H1 (cell line): Measurements from ENCODE around the gene CCDC83. TPM values are rescaled to one million over a fixed set of nuclear protein-coding genes. Genes with fewer than 3 reads are reported as not detected.

Experiments used
- CTCF ChIA-PET: fragments of 300-600 bp; sonication (Branson Sonifier 250); formaldehyde crosslinking; loops from one replicate; lab custom pipeline; 2021; ENCODE audit not compliant: partially characterized antibody; lab: Charles Lee
- POLR2A ChIA-PET: fragments of 300-600 bp; sonication (Branson Sonifier 250); formaldehyde crosslinking; loops from one replicate; lab custom pipeline; 2021; ENCODE audit warnings: inconsistent platforms; ENCODE audit not compliant: partially characterized antibody; lab: Charles Lee
- DNase-seq, 2 experiments: peaks; one replicate each; pipeline versions ENCODE4 v3.0.0 to v3.0.0-alpha.2; 2010 to 2022; ENCODE audit warnings: low spot score in 2 of 2, low read depth in 1 of 2, mixed read lengths in 1 of 2
- FAIRE-seq: peaks from 2 replicates; lab custom pipeline; 2011; peaks lifted over from hg19 to GRCh38; lab: Jason Lieb, UNC
- H2AFZ ChIP-seq: 2 replicates; pipeline ENCODE4 v1.8.1; 2012; ENCODE audit warnings: low read length, inconsistent platforms
- H2AK5ac ChIP-seq: 2 replicates; pipeline ENCODE4 v1.6.1; 2013; ENCODE audit warnings: low read depth, low read length
- H2BK120ac ChIP-seq: replicated peaks from 2 replicates; pipeline ENCODE3; 2013; ENCODE audit warnings: low read depth, low read length, inconsistent platforms
- H2BK12ac ChIP-seq: 2 replicates; pipeline ENCODE4 v1.6.1; 2013; ENCODE audit warnings: low read depth, low read length
- H2BK15ac ChIP-seq: 2 replicates; pipeline ENCODE4 v1.6.1; 2013; ENCODE audit warnings: low read length
- H2BK20ac ChIP-seq: 2 replicates; pipeline ENCODE4 v1.6.1; 2013; ENCODE audit warnings: low read length
- H2BK5ac ChIP-seq: 2 replicates; pipeline ENCODE4 v1.6.1; 2013; ENCODE audit warnings: low read depth, low read length
- H3K14ac ChIP-seq: 2 replicates; pipeline ENCODE4 v1.6.1; 2013; ENCODE audit warnings: inconsistent platforms; ENCODE audit not compliant: insufficient read length
- H3K18ac ChIP-seq: 2 replicates; pipeline ENCODE4 v1.6.1; 2013; ENCODE audit warnings: low read length; ENCODE audit errors: extremely low read depth
- H3K23ac ChIP-seq: 2 replicates; pipeline ENCODE4 v1.6.1; 2013; ENCODE audit warnings: inconsistent platforms; ENCODE audit not compliant: insufficient read length
- H3K23me2 ChIP-seq: 2 replicates; pipeline ENCODE4 v1.6.1; 2013; ENCODE audit warnings: low read depth, low read length
- H3K27ac ChIP-seq: 2 replicates; pipeline ENCODE4 v1.6.1; 2011; ENCODE audit warnings: low read depth, low read length, inconsistent platforms
- H3K27me3 ChIP-seq, 4 experiments: replicated peaks in 1 of 4; 1 replicate in 1 of 4; 2 replicates in 3 of 4; pipeline versions ENCODE4 v1.6.1 to v1.8.1; 2011 to 2013; ENCODE audit warnings: low read length in 3 of 4, mild to moderate bottlenecking in 3 of 4, inconsistent platforms in 2 of 4, mixed read lengths in 2 of 4, moderate library complexity in 1 of 4; ENCODE audit not compliant: control insufficient read depth in 3 of 4, insufficient read depth in 3 of 4; ENCODE audit errors: extremely low read depth in 1 of 4
- H3K36me3 ChIP-seq, 4 experiments: 2 replicates each; pipeline versions ENCODE4 v1.6.1 to v1.8.1; 2011 to 2013; ENCODE audit warnings: mild to moderate bottlenecking in 4 of 4, low read length in 3 of 4, moderate library complexity in 2 of 4, control low read depth in 1 of 4, inconsistent platforms in 1 of 4; ENCODE audit not compliant: insufficient read depth in 4 of 4, control insufficient read depth in 2 of 4
- H3K4ac ChIP-seq: replicated peaks from 2 replicates; pipeline ENCODE3; 2013; ENCODE audit warnings: low read length, low read depth, mixed read lengths, inconsistent platforms; ENCODE audit not compliant: insufficient read length
- H3K4me1 ChIP-seq, 4 experiments: replicated peaks in 1 of 4; 1 replicate in 1 of 4; 2 replicates in 3 of 4; pipeline versions ENCODE4 v1.6.1 to v1.8.1; 2011 to 2013; ENCODE audit warnings: low read length in 3 of 4, inconsistent platforms in 2 of 4, mixed read lengths in 1 of 4; ENCODE audit not compliant: insufficient read depth in 4 of 4, control insufficient read depth in 3 of 4
- H3K4me2 ChIP-seq, 2 experiments: 2 replicates each; pipeline versions ENCODE4 v1.6.1 to v1.8.1; 2011 to 2013; ENCODE audit warnings: low read depth in 2 of 2, low read length in 2 of 2, control low read depth in 1 of 2, inconsistent platforms in 1 of 2, mild to moderate bottlenecking in 1 of 2; ENCODE audit not compliant: insufficient read depth in 1 of 2
- H3K4me3 ChIP-seq, 4 experiments: fragments of 200-600, 300-600 bp in 1 of 4; sonication (generic), shearing (Covaris generic), sonication (Bioruptor Twin) in 1 of 4; 2 replicates each; pipeline versions ENCODE4 v1.5.1 to v1.8.1; 2011 to 2016; ENCODE audit warnings: low read length in 4 of 4, low read depth in 3 of 4, control low read depth in 2 of 4, inconsistent platforms in 2 of 4, mild to moderate bottlenecking in 2 of 4, mixed read lengths in 1 of 4, moderate library complexity in 1 of 4; ENCODE audit not compliant: insufficient read depth in 2 of 4; ENCODE audit errors: extremely low read depth in 1 of 4
- H3K56ac ChIP-seq: replicated peaks from 2 replicates; pipeline ENCODE3; 2013; ENCODE audit warnings: low read depth, mild to moderate bottlenecking, mixed read lengths, low read length, inconsistent platforms; ENCODE audit not compliant: insufficient read length
- H3K79me1 ChIP-seq: 2 replicates; pipeline ENCODE4 v1.6.1; 2013; ENCODE audit warnings: low read depth, low read length, control low read depth
- H3K79me2 ChIP-seq, 2 experiments: 2 replicates each; pipeline versions ENCODE4 v1.6.1 to v1.8.1; 2012 to 2013; ENCODE audit warnings: low read length in 2 of 2, mild to moderate bottlenecking in 2 of 2, inconsistent platforms in 1 of 2; ENCODE audit not compliant: insufficient read depth in 2 of 2, control insufficient read depth in 1 of 2
- H3K9ac ChIP-seq, 4 experiments: replicated peaks in 1 of 4; 1 replicate in 1 of 4; 2 replicates in 3 of 4; pipeline versions ENCODE4 v1.6.1 to v1.8.1; 2011 to 2013; ENCODE audit warnings: low read depth in 3 of 4, low read length in 3 of 4, control low read depth in 2 of 4, mild to moderate bottlenecking in 2 of 4, moderate library complexity in 2 of 4, inconsistent platforms in 1 of 4; ENCODE audit errors: extremely low read depth in 1 of 4
- H3K9me3 ChIP-seq, 2 experiments: 2 replicates each; pipeline versions ENCODE4 v1.6.1 to v1.8.1; 2012 to 2013; ENCODE audit warnings: mild to moderate bottlenecking in 2 of 2, moderate library complexity in 2 of 2, control low read depth in 1 of 2, inconsistent platforms in 1 of 2, low read depth in 1 of 2, low read length in 1 of 2, mixed read lengths in 1 of 2; ENCODE audit not compliant: insufficient read depth in 2 of 2
- H4K20me1 ChIP-seq, 2 experiments: replicated peaks in 1 of 2; 2 replicates each; pipeline versions ENCODE3 to v1.8.1; 2011 to 2013; ENCODE audit warnings: inconsistent platforms in 2 of 2, low read length in 2 of 2, mild to moderate bottlenecking in 1 of 2; ENCODE audit not compliant: insufficient read depth in 2 of 2, control insufficient read depth in 1 of 2
- H4K5ac ChIP-seq: 2 replicates; pipeline ENCODE4 v1.6.1; 2013; ENCODE audit warnings: low read length, low read depth, mixed read lengths, inconsistent platforms; ENCODE audit not compliant: insufficient read length
- H4K8ac ChIP-seq: 2 replicates; pipeline ENCODE4 v1.8.0; 2013; ENCODE audit warnings: mild to moderate bottlenecking, moderate library complexity, low read length, inconsistent platforms; ENCODE audit not compliant: insufficient read depth; ENCODE audit errors: extremely low read depth
- H4K91ac ChIP-seq: replicated peaks from 2 replicates; pipeline ENCODE3; 2013; ENCODE audit warnings: low read length, mixed read lengths, inconsistent platforms; ENCODE audit not compliant: insufficient read length
- BCL11A ChIP-seq, 2 experiments: IDR thresholded peaks; one replicate each; pipeline ENCODE4 v1.6.1; 2011; ENCODE audit warnings: low read depth in 2 of 2, low read length in 2 of 2, mild to moderate bottlenecking in 2 of 2
- CHD1 ChIP-seq: IDR thresholded peaks from 2 replicates; pipeline ENCODE4 v1.6.1; 2012; ENCODE audit warnings: low read depth, low read length, improper control_type of control experiment
- E2F6 ChIP-seq: IDR thresholded peaks from 2 replicates; pipeline ENCODE4 v1.6.1; 2012; ENCODE audit warnings: inconsistent platforms
- RBBP5 ChIP-seq: IDR thresholded peaks from 2 replicates; pipeline ENCODE4 v1.7.1; 2012; ENCODE audit warnings: low read depth, mild to moderate bottlenecking, inconsistent platforms, low read length, moderate library complexity, borderline replicate concordance
- SP1 ChIP-seq: IDR thresholded peaks from 2 replicates; pipeline ENCODE4 v1.6.1; 2011; ENCODE audit warnings: low read depth, low read length
- WGBS, 2 experiments: shearing (Covaris generic) in 1 of 2; methylation state at CpG; one replicate each; pipeline versions ENCODE4 v1.1.6 to v1.1.7; 2013 to 2015; ENCODE audit warnings: low lambda C conversion rate in 2 of 2, mixed read lengths in 2 of 2, inconsistent platforms in 1 of 2, low coverage in 1 of 2, missing lambda C conversion rate in 1 of 2; ENCODE audit not compliant: insufficient replicate concordance in 2 of 2, insufficient coverage in 1 of 2, insufficient read length in 1 of 2; ENCODE audit errors: extremely low coverage in 1 of 2, missing lambda C conversion rate in 1 of 2; 5-methylcytosine and 5-hydroxymethylcytosine counted together
- polyA plus RNA-seq, 7 experiments: library from polyadenylated mRNA; depleted of rRNA in 3 of 7; stranded (reverse) in 5 of 7; unstranded in 2 of 7; fragments of >200 nt in 5 of 7; fragments of 200-250 nt in 2 of 7; gene quantifications; 1 replicate in 5 of 7; 2 replicates in 1 of 7; 4 replicates in 1 of 7; pipeline versions ENCODE4 v1.2.1 to v1.2.3, GENCODE V29; 2011 to 2013; ENCODE audit warnings: missing spikeins in 2 of 7, mixed read lengths in 2 of 7
- total RNA-seq: library from RNA; stranded (reverse); fragmentation: NEBNext Ultra II Directional; extraction: Animal tissue kit (Norgen Biotek cat#: 25700); gene quantifications from 2 replicates; pipeline ENCODE4 v1.2.1, GENCODE V29; 2021
- TF ChIP-seq, protein P1 (sequence below): IDR thresholded peaks from 2 replicates; pipeline ENCODE4 v1.6.1; 2012; ENCODE audit warnings: inconsistent platforms

CCDC83 gene
- total and polyA plus RNA-seq, 2 of the 8 experiments (the other 6 are each of a cell fraction or from before 2014, with no cell fraction given) = not detected

DNA sequence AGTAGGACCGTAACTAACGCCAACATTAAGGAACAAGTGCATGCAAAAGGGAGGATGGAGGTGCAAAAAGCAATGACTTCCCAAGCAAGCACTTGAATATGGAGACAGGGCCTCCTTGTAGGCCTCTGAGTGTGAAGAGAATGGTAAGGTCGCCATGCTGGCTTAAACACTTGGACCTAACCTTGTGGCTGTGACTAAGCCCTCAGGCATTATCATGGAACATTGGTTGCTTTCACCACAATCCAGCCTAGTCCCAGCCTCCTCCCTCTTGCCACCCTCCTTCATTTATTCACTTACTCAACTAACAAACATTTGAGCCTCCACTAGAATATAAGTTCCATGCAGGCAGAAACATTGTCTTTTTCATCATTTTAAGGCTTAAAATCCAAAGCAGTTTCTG, 32.4 kb upstream of the CCDC83 start:
- DNase-seq (no peak), FAIRE-seq (no peak)
- 86% methylated on average over 3 of the region's 3 CpGs; no CpG with 5 or more reads in 1 of the 2 experiments for WGBS, 2 experiments
- H3K4me1 ChIP-seq = no peaks in the 10 kb centered on the region
- no peak overlapping the region for H3K14ac ChIP-seq
- H3K36me3 ChIP-seq = no peaks in the 10 kb centered on the region
- H4K8ac ChIP-seq = no peak overlapping the region
- H3K9ac ChIP-seq = no peak overlapping the region
- H2AK5ac ChIP-seq = no peak overlapping the region
- no peak overlapping the region for H3K56ac ChIP-seq
- H4K5ac ChIP-seq = no peak overlapping the region
- no peak overlapping the region for H2AFZ ChIP-seq
- no peak overlapping the region for H2BK120ac ChIP-seq
- H2BK5ac ChIP-seq = no peak overlapping the region
- H3K23ac ChIP-seq = no peak overlapping the region
- no peak overlapping the region for H3K18ac ChIP-seq
- no peak overlapping the region for H3K4me2 ChIP-seq
- H3K27ac ChIP-seq = no peak overlapping the region
- H3K4me3 ChIP-seq = no peak overlapping the region
- no peaks in the 10 kb centered on the region for H3K23me2 ChIP-seq
- H4K91ac ChIP-seq = no peak overlapping the region
- H3K79me1 ChIP-seq = no peaks in the 10 kb centered on the region
- H2BK20ac ChIP-seq = no peak overlapping the region
- no peak overlapping the region for H2BK12ac ChIP-seq
- POLR2A ChIA-PET = no interaction called here
- CTCF ChIA-PET = no interaction called here
- 0 out of 7 replicates have a peak, but pooled peaks cover 0 to 3% (median 0%) of the 10 kb centered on the region in 4 experiments for H3K27me3 ChIP-seq
- no peaks in the 10 kb centered on the region for H4K20me1 ChIP-seq
- TF ChIP-seq CHD1 (no peak), RBBP5 (no peak), E2F6 (no peak), BCL11A (IDR thresholded peaks at IDR 0.05; ENCODE audit: low read depth in 2 of 2, low read length in 2 of 2) (no peak), SP1 (no peak)
- TF ChIP-seq, protein P1, sequence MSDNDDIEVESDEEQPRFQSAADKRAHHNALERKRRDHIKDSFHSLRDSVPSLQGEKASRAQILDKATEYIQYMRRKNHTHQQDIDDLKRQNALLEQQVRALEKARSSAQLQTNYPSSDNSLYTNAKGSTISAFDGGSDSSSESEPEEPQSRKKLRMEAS = no peak
- TF ChIP-seq, all 59 proteins: peak for 0
- no peaks in the 10 kb centered on the region; a peak in 1 of 4 replicates for H3K79me2 ChIP-seq
- no peaks in the 10 kb centered on the region for H3K9me3 ChIP-seq
- H3K4ac ChIP-seq = no peak overlapping the region
- H2BK15ac ChIP-seq = no peak overlapping the region
